Measurements from ENCODE around the gene ZBTB3. TPM values are rescaled to one million over a fixed set of nuclear protein-coding genes. Genes with fewer than 3 reads are reported as not detected.
A peak's percentile ranks its signal among the peaks of the same experiment; 100 is the strongest.

Gene ZBTB3
- total and polyA plus RNA-seq, 9 of the 15 experiments (the other 6 are each of a cell fraction or from before 2014, with no cell fraction given): 1.9 to 10.0 (median 4.9) TPM

DNA sequence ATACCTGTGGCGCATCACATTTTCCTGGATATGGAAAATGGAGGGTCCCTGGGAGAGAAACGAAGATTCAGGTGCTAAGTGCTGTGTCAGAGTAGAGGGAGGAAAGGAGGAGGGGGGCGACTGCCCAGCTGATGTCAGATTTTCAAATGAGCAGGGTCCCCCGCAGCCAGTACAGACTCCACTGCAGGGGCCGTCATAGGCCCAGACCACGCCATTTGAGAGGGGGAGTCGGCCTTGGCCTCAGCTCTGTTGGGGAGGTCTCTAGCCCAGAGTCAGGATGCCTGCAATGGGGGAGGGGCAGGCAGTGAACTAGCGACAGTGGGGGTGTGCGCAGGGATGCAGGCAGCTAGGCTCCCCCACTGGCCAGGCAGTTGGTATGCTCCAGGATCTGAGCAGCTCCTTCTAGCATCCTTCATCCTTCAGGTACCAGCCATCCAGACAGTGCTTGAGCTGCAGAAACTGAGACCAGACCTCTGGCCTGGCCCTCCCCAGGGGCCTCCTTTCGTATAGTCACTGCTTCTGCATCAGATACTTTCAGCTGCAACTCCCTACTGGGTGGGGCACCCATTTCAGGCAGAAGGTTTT lies 46.6 kb downstream of the ZBTB3 start, which contains the start of the genes BSCL2 and GNG3 (continued):
- TF ChIP-seq, protein P1, sequence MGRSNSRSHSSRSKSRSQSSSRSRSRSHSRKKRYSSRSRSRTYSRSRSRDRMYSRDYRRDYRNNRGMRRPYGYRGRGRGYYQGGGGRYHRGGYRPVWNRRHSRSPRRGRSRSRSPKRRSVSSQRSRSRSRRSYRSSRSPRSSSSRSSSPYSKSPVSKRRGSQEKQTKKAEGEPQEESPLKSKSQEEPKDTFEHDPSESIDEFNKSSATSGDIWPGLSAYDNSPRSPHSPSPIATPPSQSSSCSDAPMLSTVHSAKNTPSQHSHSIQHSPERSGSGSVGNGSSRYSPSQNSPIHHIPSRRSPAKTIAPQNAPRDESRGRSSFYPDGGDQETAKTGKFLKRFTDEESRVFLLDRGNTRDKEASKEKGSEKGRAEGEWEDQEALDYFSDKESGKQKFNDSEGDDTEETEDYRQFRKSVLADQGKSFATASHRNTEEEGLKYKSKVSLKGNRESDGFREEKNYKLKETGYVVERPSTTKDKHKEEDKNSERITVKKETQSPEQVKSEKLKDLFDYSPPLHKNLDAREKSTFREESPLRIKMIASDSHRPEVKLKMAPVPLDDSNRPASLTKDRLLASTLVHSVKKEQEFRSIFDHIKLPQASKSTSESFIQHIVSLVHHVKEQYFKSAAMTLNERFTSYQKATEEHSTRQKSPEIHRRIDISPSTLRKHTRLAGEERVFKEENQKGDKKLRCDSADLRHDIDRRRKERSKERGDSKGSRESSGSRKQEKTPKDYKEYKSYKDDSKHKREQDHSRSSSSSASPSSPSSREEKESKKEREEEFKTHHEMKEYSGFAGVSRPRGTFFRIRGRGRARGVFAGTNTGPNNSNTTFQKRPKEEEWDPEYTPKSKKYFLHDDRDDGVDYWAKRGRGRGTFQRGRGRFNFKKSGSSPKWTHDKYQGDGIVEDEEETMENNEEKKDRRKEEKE (IDR thresholded peaks at IDR 0.05; ENCODE audit: borderline replicate concordance in 1 of 2, control insufficient read depth in 1 of 2, low read depth in 2 of 2, low read length in 1 of 2): peak in 1 of 2 experiments; percentile 78; a peak in 2 of 4 replicates
- TF ChIP-seq CBFB (CRISPR knock-in tag; IDR thresholded peaks at IDR 0.05) (0 out of 2 replicates have a peak, but pooled peaks have one; percentile 38), MBD2 (IDR thresholded peaks at IDR 0.05; ENCODE audit: borderline replicate concordance, low read depth) (peak; percentile 75; the same call in 1 of the 2 replicates), BHLHE40 (IDR thresholded peaks at IDR 0.05; ENCODE audit: low read length) (peak; percentile 82), CREB1 (IDR thresholded peaks at IDR 0.05) (peak; percentile 18; the same call in 1 of the 2 replicates), CREB1 (CRISPR knock-in tag; IDR thresholded peaks at IDR 0.05) (no peak), HCFC1 (IDR thresholded peaks at IDR 0.05; ENCODE audit: low read depth, low read length) (no peak), KDM1A (IDR thresholded peaks at IDR 0.05) (peak; percentile 33 to 68; a peak in 1 of 4 replicates), ZFPM2 (CRISPR knock-in tag; IDR thresholded peaks at IDR 0.05) (no peak), ATF7 (IDR thresholded peaks at IDR 0.05) (peak; percentile 96), DDX20 (tag; IDR thresholded peaks at IDR 0.05; ENCODE audit: low read depth) (no peak), ZNF764 (CRISPR knock-in tag; IDR thresholded peaks at IDR 0.05; ENCODE audit: low read depth) (no peak), FOXK2 (conservative IDR thresholded peaks at IDR 0.05 in 1 of 2, IDR thresholded peaks at IDR 0.05 in 1 of 2; ENCODE audit: low read depth in 2 of 2) (peak in 1 of 2 experiments; percentile 96; a peak in 2 of 4 replicates)
- TF ChIP-seq, protein P2, sequence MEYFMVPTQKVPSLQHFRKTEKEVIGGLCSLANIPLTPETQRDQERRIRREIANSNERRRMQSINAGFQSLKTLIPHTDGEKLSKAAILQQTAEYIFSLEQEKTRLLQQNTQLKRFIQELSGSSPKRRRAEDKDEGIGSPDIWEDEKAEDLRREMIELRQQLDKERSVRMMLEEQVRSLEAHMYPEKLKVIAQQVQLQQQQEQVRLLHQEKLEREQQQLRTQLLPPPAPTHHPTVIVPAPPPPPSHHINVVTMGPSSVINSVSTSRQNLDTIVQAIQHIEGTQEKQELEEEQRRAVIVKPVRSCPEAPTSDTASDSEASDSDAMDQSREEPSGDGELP (CRISPR knock-in tag; IDR thresholded peaks at IDR 0.05; ENCODE audit: borderline replicate concordance): peak; percentile 78
- TF ChIP-seq, protein P3, sequence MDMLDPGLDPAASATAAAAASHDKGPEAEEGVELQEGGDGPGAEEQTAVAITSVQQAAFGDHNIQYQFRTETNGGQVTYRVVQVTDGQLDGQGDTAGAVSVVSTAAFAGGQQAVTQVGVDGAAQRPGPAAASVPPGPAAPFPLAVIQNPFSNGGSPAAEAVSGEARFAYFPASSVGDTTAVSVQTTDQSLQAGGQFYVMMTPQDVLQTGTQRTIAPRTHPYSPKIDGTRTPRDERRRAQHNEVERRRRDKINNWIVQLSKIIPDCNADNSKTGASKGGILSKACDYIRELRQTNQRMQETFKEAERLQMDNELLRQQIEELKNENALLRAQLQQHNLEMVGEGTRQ (CRISPR knock-in tag; IDR thresholded peaks at IDR 0.05): no peak
- TF ChIP-seq, protein P4, sequence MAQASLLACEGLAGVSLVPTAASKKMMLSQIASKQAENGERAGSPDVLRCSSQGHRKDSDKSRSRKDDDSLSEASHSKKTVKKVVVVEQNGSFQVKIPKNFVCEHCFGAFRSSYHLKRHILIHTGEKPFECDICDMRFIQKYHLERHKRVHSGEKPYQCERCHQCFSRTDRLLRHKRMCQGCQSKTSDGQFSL (CRISPR knock-in tag; IDR thresholded peaks at IDR 0.05): peak; percentile 82
- TF ChIP-seq, protein P4 (tag; IDR thresholded peaks at IDR 0.05): no peak
- TF ChIP-seq, protein P5, sequence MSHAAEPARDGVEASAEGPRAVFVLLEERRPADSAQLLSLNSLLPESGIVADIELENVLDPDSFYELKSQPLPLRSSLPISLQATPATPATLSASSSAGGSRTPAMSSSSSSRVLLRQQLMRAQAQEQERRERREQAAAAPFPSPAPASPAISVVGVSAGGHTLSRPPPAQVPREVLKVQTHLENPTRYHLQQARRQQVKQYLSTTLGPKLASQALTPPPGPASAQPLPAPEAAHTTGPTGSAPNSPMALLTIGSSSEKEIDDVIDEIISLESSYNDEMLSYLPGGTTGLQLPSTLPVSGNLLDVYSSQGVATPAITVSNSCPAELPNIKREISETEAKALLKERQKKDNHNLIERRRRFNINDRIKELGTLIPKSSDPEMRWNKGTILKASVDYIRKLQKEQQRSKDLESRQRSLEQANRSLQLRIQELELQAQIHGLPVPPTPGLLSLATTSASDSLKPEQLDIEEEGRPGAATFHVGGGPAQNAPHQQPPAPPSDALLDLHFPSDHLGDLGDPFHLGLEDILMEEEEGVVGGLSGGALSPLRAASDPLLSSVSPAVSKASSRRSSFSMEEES (CRISPR knock-in tag; IDR thresholded peaks at IDR 0.05): no peak
- TF ChIP-seq, protein P6, sequence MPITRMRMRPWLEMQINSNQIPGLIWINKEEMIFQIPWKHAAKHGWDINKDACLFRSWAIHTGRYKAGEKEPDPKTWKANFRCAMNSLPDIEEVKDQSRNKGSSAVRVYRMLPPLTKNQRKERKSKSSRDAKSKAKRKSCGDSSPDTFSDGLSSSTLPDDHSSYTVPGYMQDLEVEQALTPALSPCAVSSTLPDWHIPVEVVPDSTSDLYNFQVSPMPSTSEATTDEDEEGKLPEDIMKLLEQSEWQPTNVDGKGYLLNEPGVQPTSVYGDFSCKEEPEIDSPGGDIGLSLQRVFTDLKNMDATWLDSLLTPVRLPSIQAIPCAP (CRISPR knock-in tag; IDR thresholded peaks at IDR 0.05; ENCODE audit: borderline replicate concordance): no peak

All from K562 (cell line).